Sigmoid colon (tissue), 7 donors: ENCODE measurements around the gene COX7A2L. TPM values are rescaled to one million over a fixed set of nuclear protein-coding genes. Genes with fewer than 3 reads are reported as not detected.

Experiments used
- DNase-seq: peaks from one replicate; pipeline ENCODE4 v3.0.0-alpha.2; 2019
- H3K27ac ChIP-seq, 4 donors: fragments of 200-600 bp; sonication (generic); one replicate each; pipeline ENCODE4 v1.5.1; 2016 to 2019; ENCODE audit warnings: mild to moderate bottlenecking in 1 of 4
- H3K27me3 ChIP-seq, 3 donors: fragments of 200-600 bp; sonication (generic); one replicate each; pipeline ENCODE4 v1.5.1; 2019; ENCODE audit warnings: mild to moderate bottlenecking in 1 of 3
- H3K36me3 ChIP-seq, 4 donors: fragments of 200-600 bp; sonication (generic); one replicate each; pipeline ENCODE4 v1.5.1; 2016 to 2019
- H3K4me1 ChIP-seq, 4 donors: fragments of 200-600 bp; sonication (generic); one replicate each; pipeline ENCODE4 v1.5.1; 2017 to 2019
- H3K4me3 ChIP-seq, 4 donors: fragments of 200-600 bp; sonication (generic); one replicate each; pipeline ENCODE4 v1.5.1; 2017 to 2019; ENCODE audit warnings: mild to moderate bottlenecking in 2 of 4, moderate library complexity in 1 of 4
- H3K9me3 ChIP-seq, 4 donors: fragments of 200-600 bp in 3 of 4; sonication (generic) in 3 of 4; one replicate each; pipeline versions ENCODE4 v1.5.1 to v1.6.1; 2013 to 2019
- CTCF ChIP-seq, 4 experiments: fragments of 450-650 bp in 3 of 4; fragments of 200-600 bp in 1 of 4; IDR thresholded peaks; one replicate each; pipeline ENCODE4 v1.5.1; 2016 to 2019; ENCODE audit warnings: antibody characterized with exemption in 4 of 4, mild to moderate bottlenecking in 3 of 4, moderate library complexity in 2 of 4
- EP300 ChIP-seq, 4 donors: sonication (generic); formaldehyde crosslinking; IDR thresholded peaks; one replicate each; pipeline ENCODE4 v1.6.1; 2017; ENCODE audit warnings: antibody characterized with exemption in 4 of 4
- POLR2A ChIP-seq, 2 donors: fragments of 450-650 bp; IDR thresholded peaks; one replicate each; pipeline ENCODE4 v1.6.1; 2016; ENCODE audit warnings: antibody characterized with exemption in 2 of 2, mild to moderate bottlenecking in 2 of 2, moderate library complexity in 2 of 2
- POLR2AphosphoS5 ChIP-seq, 4 donors: sonication (generic); formaldehyde crosslinking; IDR thresholded peaks; one replicate each; pipeline ENCODE4 v1.6.1; 2017; ENCODE audit warnings: antibody characterized with exemption in 4 of 4
- WGBS, 2 donors: extraction: QIAGEN DNeasy Blood & Tissue Kit; methylation state at CpG; one replicate each; pipeline ENCODE4 v1.1.7; 2013; 5-methylcytosine and 5-hydroxymethylcytosine counted together
- intact Hi-C: fragments of 100-400 bp; cut with DNase I; formaldehyde crosslinking; loops from one replicate; pipeline ENCODE4 v1.15.1; 2023
- polyA plus RNA-seq, 3 donors: library from polyadenylated mRNA; stranded (reverse); fragments of 200-250 nt; gene quantifications; one replicate each; pipeline ENCODE4 v1.2.3, GENCODE V29; 2013
- total RNA-seq, 4 donors: library from RNA; depleted of rRNA; stranded (reverse); fragments of >200 nt; gene quantifications; one replicate each; pipeline ENCODE4 v1.1.0, GENCODE V29; 2016
- donor health status: healthy with polysubstance abuse.
- donor health status: Bipolar disorder and iron deficiency.
- donor health status: healthy.

Gene COX7A2L
- total and polyA plus RNA-seq, 7 donors, result 149 to 270 (median 193) TPM

- Histone ChIP-seq H3K27me3 (no peaks in the 10 kb centered on the region), H3K9me3 (no peaks in the 10 kb centered on the region), H3K36me3 (peaks cover 0 to 27% (median 4%) of the 10 kb centered on the region in 4 donors), H3K4me3 (no peak overlapping the region), H3K27ac (no peak overlapping the region), H3K4me1 (no peaks in the 10 kb centered on the region)
- 92 to 96% methylated on average over 3 of the region's 3 CpGs for WGBS, 2 donors
- intact Hi-C loops, result no loop called here
- TF ChIP-seq EP300 (IDR thresholded peaks at IDR 0.05) (no peak), POLR2A (IDR thresholded peaks at IDR 0.05) (no peak), POLR2AphosphoS5 (IDR thresholded peaks at IDR 0.05) (no peak), CTCF (IDR thresholded peaks at IDR 0.05) (no peak)
- DNase-seq, result no peak
Measured at GRCh38 chr2:42314892-42315468, 46.0 kb downstream of the COX7A2L start.

- DNase-seq, result no peak
- TF ChIP-seq EP300 (IDR thresholded peaks at IDR 0.05) (no peak), POLR2A (IDR thresholded peaks at IDR 0.05) (no peak), CTCF (IDR thresholded peaks at IDR 0.05) (no peak), POLR2AphosphoS5 (IDR thresholded peaks at IDR 0.05) (no peak)
- intact Hi-C loops, result no loop called here
- Histone ChIP-seq H3K4me1 (no peaks in the 10 kb centered on the region), H3K4me3 (no peak overlapping the region), H3K36me3 (peaks cover 0 to 19% (median 2%) of the 10 kb centered on the region in 4 donors), H3K27ac (no peak overlapping the region), H3K27me3 (no peaks in the 10 kb centered on the region), H3K9me3 (no peaks in the 10 kb centered on the region)
- WGBS, 2 donors, result 22 to 67% methylated on average over 4 of the region's 4 CpGs
Measured at GRCh38 chr2:42312106-42312505, 48.9 kb downstream of the COX7A2L start.

GRCh38 chr2:42310007-42310515 lies 51.0 kb downstream of the COX7A2L start:
- Histone ChIP-seq H3K27ac (no peak overlapping the region), H3K36me3 (peaks cover 0 to 9% (median 0%) of the 10 kb centered on the region in 4 donors), H3K4me3 (no peak overlapping the region), H3K27me3 (no peaks in the 10 kb centered on the region), H3K9me3 (no peaks in the 10 kb centered on the region), H3K4me1 (no peaks in the 10 kb centered on the region)
- intact Hi-C loops, result no loop called here
- TF ChIP-seq CTCF (IDR thresholded peaks at IDR 0.05), result no peak
- TF ChIP-seq POLR2A (IDR thresholded peaks at IDR 0.05), result no peak
- TF ChIP-seq POLR2AphosphoS5 (IDR thresholded peaks at IDR 0.05), result no peak
- TF ChIP-seq EP300 (IDR thresholded peaks at IDR 0.05), result no peak
- 98 to 99% methylated on average over 1 of the region's 1 CpG for WGBS, 2 donors
- no peak for DNase-seq

- H3K4me3 ChIP-seq, result no peak overlapping the region
- no peaks in the 10 kb centered on the region for H3K27me3 ChIP-seq
- TF ChIP-seq CTCF (IDR thresholded peaks at IDR 0.05) (no peak), POLR2AphosphoS5 (IDR thresholded peaks at IDR 0.05) (no peak), EP300 (IDR thresholded peaks at IDR 0.05) (no peak), POLR2A (IDR thresholded peaks at IDR 0.05) (no peak)
- DNase-seq, result no peak
- no peaks in the 10 kb centered on the region for H3K9me3 ChIP-seq
- no peaks in the 10 kb centered on the region for H3K4me1 ChIP-seq
- 95 to 98% methylated on average over 2 of the region's 2 CpGs for WGBS, 2 donors
- peaks cover 0 to 14% (median 0%) of the 10 kb centered on the region in 4 donors for H3K36me3 ChIP-seq
- intact Hi-C loops, result no loop called here
- no peak overlapping the region for H3K27ac ChIP-seq
Measured at GRCh38 chr2:42309366-42309765, 51.7 kb downstream of the COX7A2L start.

GRCh38 chr2:42307180-42307579 lies 53.8 kb downstream of the COX7A2L start:
- no peak for DNase-seq
- Histone ChIP-seq H3K27me3 (no peaks in the 10 kb centered on the region), H3K4me1 (no peaks in the 10 kb centered on the region), H3K36me3 (peaks cover 0 to 32% (median 5%) of the 10 kb centered on the region in 4 donors), H3K4me3 (no peak overlapping the region), H3K27ac (no peak overlapping the region), H3K9me3 (no peaks in the 10 kb centered on the region)
- intact Hi-C loops, result no loop called here
- TF ChIP-seq POLR2A (IDR thresholded peaks at IDR 0.05), result no peak
- no peak for TF ChIP-seq EP300 (IDR thresholded peaks at IDR 0.05)
